ENCODE measurements around the gene TIPARP. TPM values are rescaled to one million over a fixed set of nuclear protein-coding genes. Genes with fewer than 3 reads are reported as not detected.
A peak's percentile ranks its signal among the peaks of the same experiment; 100 is the strongest.
"Not testable (repeated sequence)": the region's sequence is repeated elsewhere in the genome, so short reads cannot be mapped to it uniquely, and the experiment has no call there.

The TIPARP gene
- total RNA-seq, 1 donor from 2014 or later = 30.2 TPM

DNA sequence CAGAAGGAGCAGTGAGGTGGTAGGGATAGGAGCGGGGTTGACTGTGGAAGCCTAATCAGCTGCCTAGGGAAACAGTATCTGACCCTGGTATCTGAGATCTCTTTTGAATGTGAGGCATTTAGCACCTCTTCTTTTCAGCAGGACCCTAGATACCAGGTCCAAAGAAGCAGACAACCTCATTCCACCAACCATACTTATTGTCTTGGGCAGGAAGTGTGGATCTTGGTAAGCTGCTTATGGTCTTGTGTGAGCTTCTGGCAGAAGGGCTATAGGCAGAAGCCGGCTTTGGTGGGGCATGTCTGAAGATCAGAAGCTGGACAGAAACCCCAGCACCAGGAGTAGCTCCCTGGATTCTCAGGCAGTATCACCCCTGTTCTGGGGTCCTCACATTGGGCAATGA is 65.6 kb downstream of the TIPARP start:
- no peak for DNase-seq (ENCODE audit: low spot score)

DNA sequence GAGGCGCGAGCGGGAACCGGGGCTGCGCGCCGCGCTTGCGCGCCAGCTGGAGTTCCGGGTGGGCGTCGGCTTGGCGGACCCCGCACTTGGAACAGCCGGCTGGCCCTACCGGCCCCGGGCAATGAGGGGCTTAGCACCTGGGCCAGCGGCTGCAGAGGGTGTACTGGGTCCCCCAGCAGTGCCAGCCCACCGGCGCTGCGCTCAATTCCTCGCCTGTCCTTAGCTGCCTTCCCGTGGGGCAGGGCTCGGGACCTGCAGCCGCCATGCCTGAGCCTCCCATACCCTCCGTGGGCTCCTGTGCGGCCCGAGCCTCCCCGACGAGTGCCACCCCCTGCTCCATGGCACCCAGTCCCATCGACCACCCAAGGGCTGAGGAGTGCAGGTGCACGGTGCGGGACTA is 66.2 kb downstream of the TIPARP start:
- DNase-seq (ENCODE audit: low spot score) = not testable (repeated sequence)

DNA sequence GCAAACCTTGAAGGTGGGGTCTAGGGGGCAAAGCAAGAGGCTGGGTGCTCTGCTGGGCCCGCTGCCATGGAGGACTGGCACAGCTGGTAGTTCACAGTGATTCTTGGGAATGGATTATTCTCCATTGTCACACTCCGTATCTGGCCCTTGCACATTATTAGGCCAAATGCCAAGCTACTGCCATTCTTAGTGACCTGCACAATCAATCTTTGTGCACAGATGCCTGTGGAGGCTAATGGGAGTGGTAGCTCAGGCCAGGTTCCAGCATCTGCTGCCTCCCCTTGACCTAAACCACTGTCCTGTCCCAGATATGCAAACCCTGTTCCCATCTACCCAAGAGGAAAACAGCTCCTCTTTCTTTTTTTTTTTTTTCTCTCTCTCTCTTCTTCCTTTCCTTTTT is 67.5 kb downstream of the TIPARP start:
- DNase-seq (ENCODE audit: low spot score) = no peak

DNA sequence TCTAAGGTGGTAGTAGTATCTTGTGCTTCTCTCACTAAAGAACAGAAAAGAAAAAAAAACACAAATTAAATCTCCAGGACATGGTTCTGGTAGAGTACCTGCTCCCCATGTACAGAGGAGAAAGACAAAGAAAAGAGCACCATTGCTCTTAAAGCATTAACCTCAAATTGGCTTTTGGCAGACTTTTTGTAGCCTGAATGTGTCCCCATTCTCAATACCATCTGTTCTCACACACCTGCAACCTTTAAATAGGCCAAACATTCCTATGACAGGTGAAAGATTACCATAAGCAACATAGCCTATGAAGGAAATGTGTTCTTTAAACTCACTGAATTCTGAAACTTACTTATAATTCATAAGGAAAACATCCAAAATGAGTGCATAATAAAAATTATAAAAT is 68.0 kb downstream of the TIPARP start:
- no peak for DNase-seq (ENCODE audit: low spot score)

DNA sequence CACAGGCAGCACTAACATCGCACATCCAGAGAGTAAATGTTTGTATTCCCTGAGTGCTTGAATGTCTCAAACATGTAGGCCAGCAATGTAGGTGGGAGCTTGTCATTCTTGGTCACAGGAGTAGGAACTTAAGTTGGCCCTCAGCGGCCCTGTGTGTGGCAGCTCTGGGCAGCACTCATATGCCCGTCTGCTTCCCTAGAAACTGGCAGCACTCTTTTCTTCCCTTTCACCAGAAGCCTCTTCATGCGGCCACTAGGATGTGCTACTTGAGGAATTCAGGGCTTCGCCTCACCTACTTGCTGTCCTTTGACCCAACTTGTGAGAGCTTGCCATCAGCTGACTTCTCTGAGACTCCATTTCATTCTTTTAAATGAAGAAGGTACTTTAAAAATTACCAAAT is 69.5 kb downstream of the TIPARP start:
- no peak for DNase-seq (ENCODE audit: low spot score)

DNA sequence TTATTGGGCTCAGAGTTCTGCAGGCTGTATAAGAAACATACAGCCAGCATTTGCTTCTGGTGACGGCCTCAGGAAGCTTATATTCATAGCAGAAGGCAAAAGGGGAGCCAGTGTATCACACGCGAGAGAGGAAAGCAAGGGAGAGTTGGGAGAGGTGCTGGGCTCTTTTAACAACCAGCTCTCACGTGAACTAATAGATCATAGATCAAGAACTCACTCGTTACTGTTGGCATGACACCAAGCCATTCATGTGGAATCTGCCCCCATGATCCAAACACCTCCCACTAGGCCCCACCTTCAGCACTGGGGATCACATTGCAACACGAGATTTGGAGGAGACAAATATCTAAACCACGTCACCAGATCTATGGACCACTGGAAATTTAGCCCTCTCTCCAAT is 70.2 kb downstream of the TIPARP start:
- DNase-seq (ENCODE audit: low spot score) = no peak

DNA sequence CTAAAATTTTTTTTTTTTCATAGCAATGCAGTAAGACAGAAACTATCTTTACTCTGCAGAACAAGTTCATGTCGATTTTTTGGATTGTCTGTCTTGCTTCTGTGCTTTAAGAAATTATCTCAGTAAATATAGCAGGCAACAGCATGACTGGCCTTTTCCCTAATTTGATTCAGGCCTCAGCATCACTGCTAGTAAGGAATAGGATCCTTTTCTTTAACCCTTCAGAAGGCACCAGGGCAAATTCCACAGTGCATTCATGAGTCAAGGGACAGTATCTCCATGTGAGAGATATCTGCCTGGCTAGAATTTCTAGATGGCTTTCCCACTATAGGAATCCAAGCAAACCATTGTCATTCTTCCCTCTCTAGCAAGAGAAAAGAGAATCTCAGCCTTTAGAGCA is 71.4 kb downstream of the TIPARP start:
- DNase-seq (ENCODE audit: low spot score) = no peak

DNA sequence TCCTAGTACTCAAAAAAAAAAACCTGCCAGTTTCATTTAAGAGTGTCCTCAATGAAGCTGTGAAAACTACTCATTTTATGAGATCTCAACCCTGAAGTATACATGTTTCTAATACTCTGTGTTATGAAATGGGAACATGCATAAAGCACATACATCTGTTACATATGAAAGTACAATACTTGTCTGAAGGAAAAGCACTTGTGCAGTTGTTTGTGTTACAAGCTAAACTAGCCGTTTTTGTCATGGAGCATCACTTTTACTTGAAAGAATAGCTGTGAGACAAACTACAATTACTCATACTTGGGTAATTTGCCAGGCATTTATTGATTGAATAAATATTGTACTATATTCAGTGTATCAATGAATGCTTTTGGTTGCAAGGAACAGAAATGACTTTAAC is 72.7 kb downstream of the TIPARP start:
- no peak for DNase-seq (ENCODE audit: low spot score)

DNA sequence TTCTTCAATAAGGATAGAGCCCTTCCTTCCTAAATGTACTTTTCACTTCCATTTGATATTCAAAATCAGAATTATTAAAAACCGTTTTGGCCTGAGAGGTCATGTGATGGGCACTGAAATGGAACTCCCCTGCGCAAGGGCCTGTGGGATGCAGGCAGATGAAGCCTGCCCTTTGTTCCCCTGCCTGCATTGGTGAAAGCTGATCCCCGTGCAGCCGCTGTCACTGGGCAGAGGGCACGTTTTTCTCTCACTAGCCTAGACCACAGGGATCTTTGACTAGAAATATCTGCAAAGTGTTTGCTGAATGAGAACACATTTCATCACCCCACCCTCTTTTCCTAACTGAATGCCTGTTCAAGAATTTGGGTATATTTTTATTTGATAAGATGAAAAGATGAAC is 74.9 kb downstream of the TIPARP start:
- DNase-seq (ENCODE audit: low spot score) = no peak

DNA sequence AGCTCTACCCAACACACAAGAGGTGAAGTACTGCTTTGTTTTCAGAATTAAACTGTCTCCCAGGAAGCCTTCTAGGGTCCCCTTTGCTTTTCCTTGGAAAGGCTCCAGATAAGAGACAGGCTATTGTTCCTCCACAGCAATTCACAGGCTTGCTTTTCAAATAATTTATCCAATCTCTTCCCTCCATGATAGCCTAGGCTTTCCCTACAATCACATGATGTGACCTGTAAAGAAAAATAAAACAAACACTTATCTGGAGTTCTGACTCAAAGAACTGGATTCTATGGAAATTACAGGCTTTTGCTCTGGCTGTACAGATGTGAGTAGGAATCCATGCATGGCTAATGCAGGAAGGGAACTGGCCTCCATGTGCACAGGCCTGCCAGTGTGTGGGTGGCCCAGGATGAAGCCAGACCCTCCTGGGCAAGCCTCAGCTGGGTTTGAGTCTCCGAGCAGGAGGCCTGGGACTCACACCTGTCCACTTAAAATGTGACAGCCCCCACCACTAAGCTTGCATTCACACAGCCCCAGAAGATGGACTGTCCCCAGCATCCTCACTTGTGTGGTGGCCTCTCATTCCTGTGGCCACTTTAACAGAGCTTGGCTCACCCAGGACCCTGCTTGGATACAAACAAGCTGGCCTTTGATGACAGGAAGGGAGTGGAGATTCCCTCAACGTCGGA is 75.9 kb downstream of the TIPARP start:
- DNase-seq (ENCODE audit: low spot score) = no peak

DNA sequence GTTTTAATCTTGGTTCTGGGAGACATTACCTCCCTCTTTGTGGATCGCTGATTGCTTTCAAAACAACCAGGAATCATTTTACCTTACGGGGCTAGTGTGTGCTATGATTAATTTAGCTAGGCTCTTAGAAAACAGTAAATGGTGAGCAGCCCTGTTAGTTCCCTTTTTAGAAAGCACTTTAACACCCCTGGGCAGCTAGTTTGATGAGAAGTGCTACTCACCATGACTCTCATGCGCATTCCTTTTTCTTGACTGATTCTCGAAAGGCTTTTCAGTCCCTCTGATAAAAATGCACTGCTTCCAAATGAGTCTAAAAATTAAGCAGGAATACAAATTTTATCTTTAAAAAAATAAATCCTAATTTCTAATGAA is 76.5 kb downstream of the TIPARP start:
- no peak for DNase-seq (ENCODE audit: low spot score)

DNA sequence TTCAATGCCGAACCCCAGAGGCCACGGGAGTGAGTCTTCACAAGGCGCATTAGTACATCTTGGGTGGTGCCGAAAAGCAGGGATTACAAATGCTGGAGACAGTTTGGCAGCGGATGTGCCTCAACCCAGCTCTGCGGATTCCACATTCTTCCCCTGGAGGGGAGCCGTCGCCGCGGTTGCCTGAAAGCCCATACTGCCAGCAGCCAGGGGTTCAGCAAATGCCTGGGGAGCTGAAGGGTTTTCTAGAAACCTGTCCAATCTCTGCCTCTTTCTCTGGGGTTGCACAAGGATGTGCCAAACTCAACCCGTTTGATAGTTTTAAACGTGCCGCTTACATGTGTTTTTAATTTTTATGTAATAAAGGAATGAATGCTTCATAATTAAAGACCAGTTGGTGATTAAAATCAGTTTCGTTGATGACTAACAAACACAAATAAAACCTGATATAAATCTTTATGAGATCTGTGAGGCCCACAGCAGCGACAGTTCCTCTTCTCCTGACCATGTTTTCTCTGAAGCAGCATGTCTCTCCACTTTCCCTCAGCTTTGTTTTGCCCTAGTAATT is 77.2 kb downstream of the TIPARP start:
- DNase-seq (ENCODE audit: low spot score) = peak; percentile 72

Other genes starting within 250 kb of the TIPARP start
- gene SSR3, start 119.5 kb upstream of the TIPARP start, total RNA-seq = 137 TPM
- gene LEKR1, start 151.8 kb downstream of the TIPARP start, total RNA-seq = 3.5 TPM

Data from ureter (tissue), 1 donor.